Measurements from ENCODE around the gene FYTTD1. TPM values are rescaled to one million over a fixed set of nuclear protein-coding genes. Genes with fewer than 3 reads are reported as not detected.

Gene FYTTD1
- total and polyA plus RNA-seq, 2 of the 4 experiments (the other 2 are of a cell fraction): 20.4 to 50.2 TPM

DNA sequence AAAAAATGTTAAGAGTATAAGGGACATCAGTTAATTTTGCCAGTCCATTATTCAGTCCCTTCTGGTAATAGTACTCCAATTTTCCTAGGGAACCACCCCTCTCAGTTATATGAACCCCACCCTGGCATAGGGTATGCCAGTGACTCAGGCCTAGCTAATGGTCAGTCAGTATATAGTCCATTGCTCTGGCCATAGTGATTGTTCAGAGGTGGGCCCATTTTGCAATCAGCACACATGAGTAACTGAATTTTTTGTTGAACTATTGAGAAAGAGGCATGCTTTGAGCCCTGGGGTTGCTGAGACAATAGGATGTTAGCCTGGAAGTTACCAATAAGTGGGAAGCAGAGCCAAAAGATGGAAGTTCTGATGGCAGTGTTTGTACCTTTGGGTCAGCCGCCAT lies 45.5 kb downstream of the FYTTD1 start:
- Histone ChIP-seq H4K91ac (ENCODE audit: insufficient read depth, low read depth, low read length) (no peak overlapping the region), H3K79me1 (ENCODE audit: low read depth in 1 of 2, low read length in 2 of 2) (peaks cover 13 to 59% of the 10 kb centered on the region in 2 experiments), H2AK9ac (replicated peaks; ENCODE audit: low read depth, low read length, poor library complexity) (no peak overlapping the region), H2BK20ac (ENCODE audit: low read depth, low read length) (no peak overlapping the region), H4K8ac (ENCODE audit: low read depth in 2 of 2, low read length in 2 of 2) (no peak overlapping the region), H3K9me3 (ENCODE audit: control insufficient read depth, insufficient read depth, low read length) (no peaks in the 10 kb centered on the region), H3K4me3 (ENCODE audit: insufficient read depth, low read depth, low read length) (no peak overlapping the region), H3K4me1 (ENCODE audit: control insufficient read depth, insufficient read depth, low read length) (peaks cover 14% of the 10 kb centered on the region), H3K4me2 (ENCODE audit: low read depth, low read length) (no peak overlapping the region), H2BK5ac (ENCODE audit: low read depth, low read length, poor library complexity, severe bottlenecking) (no peak overlapping the region), H3K36me3 (ENCODE audit: control insufficient read depth, insufficient read depth, low read length) (no peaks in the 10 kb centered on the region), H3K9ac (ENCODE audit: low read depth, low read length) (no peak overlapping the region), H3K18ac (ENCODE audit: low read depth, low read length) (no peak overlapping the region), H2BK120ac (ENCODE audit: low read depth, low read length) (no peak overlapping the region), H3K14ac (replicated peaks; ENCODE audit: low read depth, low read length) (no peak overlapping the region), H4K5ac (ENCODE audit: low read depth, low read length) (no peak overlapping the region), H2BK15ac (ENCODE audit: low read depth, low read length) (no peak overlapping the region), H3K27ac (ENCODE audit: insufficient read depth, low read length) (no peak overlapping the region), H2AFZ (replicated peaks; ENCODE audit: low read length, poor library complexity) (no peak overlapping the region), H3K4ac (ENCODE audit: low read depth, low read length) (no peak overlapping the region; the same call in 1 of the 2 replicates), H3K9me1 (ENCODE audit: insufficient read depth, low read length) (peaks cover 12% of the 10 kb centered on the region), H3K23ac (ENCODE audit: low read depth, low read length) (0 out of 2 replicates have a peak overlapping the region, but pooled peaks have one; percentile 45), H2AK5ac (ENCODE audit: low read depth, low read length) (no peak overlapping the region), H3K56ac (ENCODE audit: extremely low read depth, insufficient read depth, low read length) (no peak overlapping the region), H4K20me1 (ENCODE audit: insufficient read depth, low read length) (peaks cover 82% of the 10 kb centered on the region), H3K27me3 (ENCODE audit: control insufficient read depth, insufficient read depth, low read length) (no peaks in the 10 kb centered on the region)
- dilution Hi-C loops (cut with HindIII; ENCODE audit: low sequenced_read_pairs, unreplicated experiment): no loop called here
- CTCF ChIA-PET: no interaction called here
- in situ Hi-C loops (cut with MboI; ENCODE audit: low sequenced_read_pairs): no loop called here
- no CpG with 5 or more reads among the region's 1 CpG for WGBS, 2 experiments (ENCODE audit: extremely low coverage in 2 of 2, insufficient read length in 1 of 2)
- TF ChIP-seq MAFK (IDR thresholded peaks at IDR 0.05; ENCODE audit: low read depth, low read length) (no peak), RFX5 (IDR thresholded peaks at IDR 0.05; ENCODE audit: low read depth, low read length) (no peak), CHD1 (IDR thresholded peaks at IDR 0.05; ENCODE audit: low read depth, low read length) (no peak), RAD21 (IDR thresholded peaks at IDR 0.05; ENCODE audit: low read length) (no peak), MXI1 (IDR thresholded peaks at IDR 0.05; ENCODE audit: borderline replicate concordance, low read depth, low read length) (no peak), POLR2A (IDR thresholded peaks at IDR 0.05; ENCODE audit: low read depth, low read length) (no peak), BHLHE40 (IDR thresholded peaks at IDR 0.05; ENCODE audit: low read depth, low read length) (peak; percentile 26; the same call in 1 of the 2 replicates), CEBPB (IDR thresholded peaks at IDR 0.05; ENCODE audit: low read depth, low read length) (peak; percentile 96), CTCF (conservative IDR thresholded peaks at IDR 0.05; ENCODE audit: low read depth, low read length) (no peak), FOS (IDR thresholded peaks at IDR 0.05; ENCODE audit: low read depth, low read length) (peak; percentile 25; the same call in 1 of the 2 replicates), NFE2L2 (IDR thresholded peaks at IDR 0.05; ENCODE audit: low read depth, low read length) (no peak)
- TF ChIP-seq, protein P1, sequence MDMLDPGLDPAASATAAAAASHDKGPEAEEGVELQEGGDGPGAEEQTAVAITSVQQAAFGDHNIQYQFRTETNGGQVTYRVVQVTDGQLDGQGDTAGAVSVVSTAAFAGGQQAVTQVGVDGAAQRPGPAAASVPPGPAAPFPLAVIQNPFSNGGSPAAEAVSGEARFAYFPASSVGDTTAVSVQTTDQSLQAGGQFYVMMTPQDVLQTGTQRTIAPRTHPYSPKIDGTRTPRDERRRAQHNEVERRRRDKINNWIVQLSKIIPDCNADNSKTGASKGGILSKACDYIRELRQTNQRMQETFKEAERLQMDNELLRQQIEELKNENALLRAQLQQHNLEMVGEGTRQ (IDR thresholded peaks at IDR 0.05; ENCODE audit: low read depth, low read length): no peak
- TF ChIP-seq, protein P2, sequence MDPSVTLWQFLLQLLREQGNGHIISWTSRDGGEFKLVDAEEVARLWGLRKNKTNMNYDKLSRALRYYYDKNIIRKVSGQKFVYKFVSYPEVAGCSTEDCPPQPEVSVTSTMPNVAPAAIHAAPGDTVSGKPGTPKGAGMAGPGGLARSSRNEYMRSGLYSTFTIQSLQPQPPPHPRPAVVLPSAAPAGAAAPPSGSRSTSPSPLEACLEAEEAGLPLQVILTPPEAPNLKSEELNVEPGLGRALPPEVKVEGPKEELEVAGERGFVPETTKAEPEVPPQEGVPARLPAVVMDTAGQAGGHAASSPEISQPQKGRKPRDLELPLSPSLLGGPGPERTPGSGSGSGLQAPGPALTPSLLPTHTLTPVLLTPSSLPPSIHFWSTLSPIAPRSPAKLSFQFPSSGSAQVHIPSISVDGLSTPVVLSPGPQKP (IDR thresholded peaks at IDR 0.05; ENCODE audit: borderline replicate concordance, low read depth, low read length): no peak
- no TSS peak for BruUV-seq (replicated peaks)
- intact Hi-C loops (cut with micrococcal nuclease): no loop called here
- POLR2A ChIA-PET (ENCODE audit: unreplicated experiment): no interaction called here
- ATAC-seq (ENCODE audit: low read depth): no peak
- peak; percentile 79 for DNase-seq
